Psoas muscle (tissue), 8 donors: ENCODE results near the gene ZNF318. TPM values are rescaled to one million over a fixed set of nuclear protein-coding genes. Genes with fewer than 3 reads are reported as not detected.

Source experiments
- ATAC-seq, 4 donors: fragments of 200-7000 bp; cut with Tn5 transposase; one replicate each; pipeline ENCODE4 v1.9.1; 2020; ENCODE audit warnings: moderate library complexity in 3 of 4, mild to moderate bottlenecking in 2 of 4
- DNase-seq, 2 donors: peaks; one replicate each; pipeline ENCODE4 v3.0.0-alpha.2; 2020
- H3K27ac ChIP-seq: fragments of 200-600 bp; one replicate; pipeline ENCODE4 v1.8.0; 2022
- H3K27me3 ChIP-seq, 3 donors: fragments of 200-600 bp in 1 of 3; one replicate each; pipeline versions ENCODE4 v1.6.1 to v1.8.0; 2013 to 2022; ENCODE audit warnings: low read length in 2 of 3, mild to moderate bottlenecking in 2 of 3, moderate library complexity in 1 of 3; ENCODE audit not compliant: insufficient read depth in 3 of 3
- H3K36me3 ChIP-seq, 2 donors: fragments of 200-600 bp in 1 of 2; one replicate each; pipeline versions ENCODE4 v1.6.1 to v1.8.0; 2013 to 2022; ENCODE audit warnings: low read depth in 1 of 2, mild to moderate bottlenecking in 1 of 2, moderate library complexity in 1 of 2; ENCODE audit not compliant: insufficient read depth in 1 of 2
- H3K4me1 ChIP-seq: fragments of 200-600 bp; one replicate; pipeline ENCODE4 v1.8.0; 2022
- H3K4me3 ChIP-seq: fragments of 200-600 bp; one replicate; pipeline ENCODE4 v1.8.0; 2022; ENCODE audit warnings: mild to moderate bottlenecking
- H3K9me3 ChIP-seq: fragments of 200-600 bp; one replicate; pipeline ENCODE4 v1.8.0; 2022
- WGBS, 3 donors: extraction: QIAGEN DNeasy Blood & Tissue Kit; methylation state at CpG; one replicate each; pipeline versions ENCODE4 v1.1.6 to v1.1.7; 2013; 5-methylcytosine and 5-hydroxymethylcytosine counted together
- intact Hi-C, 2 donors: fragments of 100-400 bp; cut with DNase I; formaldehyde crosslinking; loops; one replicate each; pipeline versions ENCODE4 v1.11.0 to v1.14.2; 2022
- polyA plus RNA-seq, 3 donors: library from polyadenylated mRNA; stranded (reverse); fragments of 200-250 nt; gene quantifications; one replicate each; pipeline ENCODE4 v1.2.3, GENCODE V29; 2013
- total RNA-seq, 4 donors: library from RNA; stranded (reverse); fragmentation: NEBNext Ultra II Directional in 2 of 4; extraction: Animal tissue kit (Norgen Biotek cat#: 25700) in 2 of 4; gene quantifications; one replicate each; pipeline versions ENCODE4 v1.2.1 to v1.2.4, GENCODE V29; 2021 to 2023
- TF ChIP-seq, protein P1 (sequence below): fragments of 200-600 bp; IDR thresholded peaks from one replicate; pipeline ENCODE4 v1.8.0; 2022; ENCODE audit warnings: antibody characterized with exemption
- donor health status: healthy with polysubstance abuse.
- donor health status: DM: no; HTN: no; CAD: no; lungs with moderate emphysema.
- donor health status: Bipolar disorder and iron deficiency.
- donor health status: healthy.
- donor health status: DM: yes; HTN: yes; CAD: no.
- donor health status: DM: no; HTN: no; CAD: no.
- donor health status: DM: no; HTN: no; CAD: no.
- donor health status: DM: yes; HTN: yes; CAD: no.

Gene ZNF318
- total and polyA plus RNA-seq, 7 donors: 3.4 to 14.3 (median 9.0) TPM

DNA sequence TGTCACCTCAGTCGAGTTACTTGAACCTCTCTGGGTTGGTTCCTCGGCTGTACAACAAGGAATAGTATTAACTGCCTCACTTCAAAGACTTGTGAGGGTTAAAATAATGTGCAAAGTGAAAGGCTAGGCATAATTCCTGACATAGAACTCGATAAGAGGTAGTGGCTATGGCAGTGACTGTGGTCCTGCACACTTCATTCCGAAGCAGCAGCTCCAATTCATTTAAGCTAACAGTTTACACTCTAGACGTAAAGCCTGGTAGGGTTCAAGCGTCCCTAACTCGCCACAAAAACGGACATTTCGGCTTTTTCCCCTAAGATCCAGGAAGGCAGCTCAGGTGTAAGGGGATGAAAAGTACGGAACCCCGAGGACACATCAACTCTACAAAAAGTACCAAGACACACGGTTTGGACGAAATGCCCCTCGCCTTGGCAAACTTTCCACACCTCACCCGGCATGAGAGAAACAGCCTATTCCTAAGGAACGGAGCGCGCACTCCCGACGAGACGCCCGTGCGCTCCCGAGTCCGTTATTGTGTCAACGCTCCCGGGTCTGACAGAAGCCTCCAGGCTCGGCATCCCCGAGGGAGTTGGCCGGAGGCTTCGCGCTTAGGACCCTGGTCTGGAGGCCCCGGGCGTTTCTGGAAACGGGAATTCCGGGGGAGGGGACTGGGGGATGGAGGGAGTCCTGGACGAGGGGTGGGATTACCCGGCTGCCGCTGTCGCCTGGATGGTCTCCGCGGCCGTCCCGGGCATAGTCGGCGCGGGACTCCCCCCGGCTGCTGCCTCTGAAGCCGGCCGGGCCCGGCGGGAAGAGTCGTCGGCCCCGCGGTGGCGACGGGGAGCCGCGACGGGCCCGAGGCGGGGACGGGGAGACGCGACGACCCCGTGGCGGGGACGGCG is 937 bp downstream of the ZNF318 start:
- H3K27me3 ChIP-seq: no peaks in the 10 kb centered on the region
- H3K9me3 ChIP-seq: no peaks in the 10 kb centered on the region
- H3K36me3 ChIP-seq: peaks cover 5 to 24% of the 10 kb centered on the region in 2 donors
- DNase-seq (peak; percentile 56 to 71), ATAC-seq (peak in 2 of 4 donors; percentile 7 to 24)
- peak overlapping the region; percentile 81 for H3K27ac ChIP-seq
- intact Hi-C loops: no loop called here
- peaks cover 13% of the 10 kb centered on the region for H3K4me1 ChIP-seq
- WGBS, 3 donors: 1 to 2% (median 1%) methylated on average over 53 to 71 of the region's 71 CpGs
- H3K4me3 ChIP-seq: peak overlapping the region; percentile 86
- TF ChIP-seq, protein P1, sequence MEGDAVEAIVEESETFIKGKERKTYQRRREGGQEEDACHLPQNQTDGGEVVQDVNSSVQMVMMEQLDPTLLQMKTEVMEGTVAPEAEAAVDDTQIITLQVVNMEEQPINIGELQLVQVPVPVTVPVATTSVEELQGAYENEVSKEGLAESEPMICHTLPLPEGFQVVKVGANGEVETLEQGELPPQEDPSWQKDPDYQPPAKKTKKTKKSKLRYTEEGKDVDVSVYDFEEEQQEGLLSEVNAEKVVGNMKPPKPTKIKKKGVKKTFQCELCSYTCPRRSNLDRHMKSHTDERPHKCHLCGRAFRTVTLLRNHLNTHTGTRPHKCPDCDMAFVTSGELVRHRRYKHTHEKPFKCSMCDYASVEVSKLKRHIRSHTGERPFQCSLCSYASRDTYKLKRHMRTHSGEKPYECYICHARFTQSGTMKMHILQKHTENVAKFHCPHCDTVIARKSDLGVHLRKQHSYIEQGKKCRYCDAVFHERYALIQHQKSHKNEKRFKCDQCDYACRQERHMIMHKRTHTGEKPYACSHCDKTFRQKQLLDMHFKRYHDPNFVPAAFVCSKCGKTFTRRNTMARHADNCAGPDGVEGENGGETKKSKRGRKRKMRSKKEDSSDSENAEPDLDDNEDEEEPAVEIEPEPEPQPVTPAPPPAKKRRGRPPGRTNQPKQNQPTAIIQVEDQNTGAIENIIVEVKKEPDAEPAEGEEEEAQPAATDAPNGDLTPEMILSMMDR: no peak

GRCh38 chr6:43367245-43367984 is 2.0 kb downstream of the ZNF318 start:
- 72 to 82% (median 74%) methylated on average over 9 of the region's 9 CpGs for WGBS, 3 donors
- Histone ChIP-seq H3K27me3 (no peaks in the 10 kb centered on the region), H3K9me3 (no peaks in the 10 kb centered on the region), H3K4me3 (peak overlapping the region; percentile 86), H3K4me1 (peaks cover 13% of the 10 kb centered on the region), H3K36me3 (peaks cover 5 to 35% of the 10 kb centered on the region in 2 donors), H3K27ac (no peak overlapping the region)
- intact Hi-C loops: no loop called here
- no peak for ATAC-seq
- no peak for DNase-seq
- TF ChIP-seq, protein P1: no peak

GRCh38 chr6:43361269-43361668 is 8.2 kb downstream of the ZNF318 start:
- no peaks in the 10 kb centered on the region for H3K27me3 ChIP-seq
- ATAC-seq: no peak
- peaks cover 5 to 93% of the 10 kb centered on the region in 2 donors for H3K36me3 ChIP-seq
- no peaks in the 10 kb centered on the region for H3K4me1 ChIP-seq
- intact Hi-C loops: no loop called here
- H3K9me3 ChIP-seq: no peaks in the 10 kb centered on the region
- TF ChIP-seq, protein P1: no peak
- no peak overlapping the region for H3K27ac ChIP-seq
- DNase-seq: no peak
- WGBS, 3 donors: 95 to 98% (median 97%) methylated on average over 2 of the region's 2 CpGs
- H3K4me3 ChIP-seq: no peak overlapping the region

- DNase-seq: no peak
- Histone ChIP-seq H3K27ac (no peak overlapping the region), H3K36me3 (peaks cover 8 to 96% of the 10 kb centered on the region in 2 donors), H3K27me3 (no peaks in the 10 kb centered on the region), H3K9me3 (no peaks in the 10 kb centered on the region), H3K4me1 (no peaks in the 10 kb centered on the region), H3K4me3 (no peak overlapping the region)
- no peak for ATAC-seq
- intact Hi-C loops: no loop called here
- 78 to 96% (median 87%) methylated on average over 1 of the region's 1 CpG for WGBS, 3 donors
- TF ChIP-seq, protein P1: no peak
Observed at GRCh38 chr6:43359831-43360230, 9.6 kb downstream of the ZNF318 start.
